Activated CD8-positive, alpha-beta memory T cell treated with anti-CD3 and anti-CD28 coated beads for 48 hours (primary cell): ENCODE data around the gene GTF2H3.
"Not testable (repeated sequence)": the region's sequence is repeated elsewhere in the genome, so short reads cannot be mapped to it uniquely, and the experiment has no call there.

ENCODE experiments used
- DNase-seq, 3 experiments: peaks; one replicate each; pipeline ENCODE4 v3.0.0-alpha.2; 2020; ENCODE audit warnings: low read depth in 2 of 3, low spot score in 2 of 3

The GTF2H3 gene

GRCh38 chr12:123633379-123634141 lies at the start of gene GTF2H3, which contains the start of gene EIF2B1:
GTF2H3 (plus strand) TSS chr12:123633829; CDS start chr12:123633860, 31 bp downstream.
EIF2B1 (minus strand) TSS chr12:123633686; CDS start chr12:123633557, 129 bp downstream.
- DNase-seq = peak; percentile 86 to 94 (median 88)

- DNase-seq = no peak
Observed at GRCh38 chr12:123591702-123592481, 41.7 kb upstream of the GTF2H3 start.

GRCh38 chr12:123595729-123596128 lies 37.9 kb upstream of the GTF2H3 start:
- no peak for DNase-seq

GRCh38 chr12:123597100-123597499 lies 36.5 kb upstream of the GTF2H3 start:
- DNase-seq = no peak

GRCh38 chr12:123598522-123598921 lies 35.1 kb upstream of the GTF2H3 start:
- DNase-seq = no peak

GRCh38 chr12:123599310-123599709 lies 34.3 kb upstream of the GTF2H3 start:
- DNase-seq = no peak

- DNase-seq = no peak
Observed at GRCh38 chr12:123599721-123600120, 33.9 kb upstream of the GTF2H3 start.

GRCh38 chr12:123601602-123602489 lies 31.8 kb upstream of the GTF2H3 start, which contains the start of gene DDX55:
DDX55 (plus strand) TSS chr12:123602099; CDS start chr12:123602149, 50 bp downstream.
- peak; percentile 68 to 74 (median 72) for DNase-seq

GRCh38 chr12:123602651-123603195 lies 30.9 kb upstream of the GTF2H3 start:
- DNase-seq = no peak

GRCh38 chr12:123603495-123603894 lies 30.1 kb upstream of the GTF2H3 start:
- DNase-seq = not testable (repeated sequence)

- DNase-seq = no peak
Observed at GRCh38 chr12:123607756-123608155, 25.9 kb upstream of the GTF2H3 start.

- DNase-seq = no peak
Observed at GRCh38 chr12:123608182-123608581, 25.4 kb upstream of the GTF2H3 start.

- DNase-seq = no peak
Observed at GRCh38 chr12:123614110-123614509, 19.5 kb upstream of the GTF2H3 start.

- DNase-seq = no peak
Observed at GRCh38 chr12:123614531-123614930, 19.1 kb upstream of the GTF2H3 start.

- no peak for DNase-seq
Observed at GRCh38 chr12:123617144-123617543, 16.5 kb upstream of the GTF2H3 start.

GRCh38 chr12:123617580-123617979 lies 16.0 kb upstream of the GTF2H3 start:
- no peak for DNase-seq

- no peak for DNase-seq
Observed at GRCh38 chr12:123621101-123621500, 12.5 kb upstream of the GTF2H3 start.

GRCh38 chr12:123621619-123622530 lies 11.8 kb upstream of the GTF2H3 start:
- no peak for DNase-seq

- no peak for DNase-seq
Observed at GRCh38 chr12:123634142-123634561, 523 bp downstream of the GTF2H3 start.

GRCh38 chr12:123643911-123644310 lies 10.3 kb downstream of the GTF2H3 start:
- no peak for DNase-seq
